Activated gamma-delta T cell treated with Interleukin-2 at 50 U/mL for 16 hours (primary cell): ENCODE data around the gene ESPN.
"Not testable (repeated sequence)": the region's sequence is repeated elsewhere in the genome, so short reads cannot be mapped to it uniquely, and the experiment has no call there.

Experiments
- DNase-seq: peaks from one replicate; pipeline ENCODE4 v3.0.0-alpha.2; 2020

ESPN gene

GRCh38 chr1:6450005-6450450 lies 25.5 kb downstream of the ESPN start:
- no peak for DNase-seq

DNA sequence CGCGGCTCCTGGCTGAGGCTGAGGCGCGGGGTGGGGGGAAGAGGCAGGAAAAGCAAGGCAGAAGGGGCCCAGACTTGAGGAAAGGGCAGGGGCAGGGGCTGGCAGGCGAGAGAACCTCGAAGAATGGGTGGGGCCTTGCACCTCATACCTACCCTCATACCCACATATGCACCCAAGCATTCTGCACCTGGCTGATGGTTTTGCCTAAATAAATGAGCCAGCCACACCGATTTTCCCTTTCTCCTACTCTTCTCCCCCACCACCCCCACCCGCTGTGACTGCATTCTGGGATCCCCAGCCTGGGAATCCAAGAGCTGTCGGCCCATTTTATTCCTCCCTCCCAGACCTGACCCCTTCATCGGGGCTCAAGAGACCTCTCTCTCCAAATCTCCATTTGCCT lies 25.9 kb downstream of the ESPN start:
- DNase-seq: not testable (repeated sequence)

DNA sequence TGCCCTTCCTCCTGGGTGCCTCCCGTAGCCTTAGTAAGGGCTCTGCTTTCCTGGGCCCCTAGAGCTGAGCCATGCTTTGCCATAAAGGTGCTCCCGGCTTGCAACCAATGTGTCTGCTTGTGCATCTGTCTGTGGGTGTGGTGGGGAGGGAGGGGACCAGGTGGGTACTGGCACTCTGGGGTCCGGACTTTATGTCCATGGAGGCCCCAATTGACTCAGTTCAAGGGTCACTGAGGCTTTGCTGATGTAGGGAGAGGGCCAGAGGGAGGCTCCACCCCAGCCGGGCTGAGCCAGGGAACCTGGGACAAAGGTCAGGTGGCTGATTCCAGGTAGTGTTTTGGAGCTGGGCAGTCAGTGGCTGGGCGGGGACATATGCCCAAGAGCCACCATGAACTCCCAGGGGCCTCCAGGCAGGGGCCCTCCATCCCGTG lies 26.4 kb downstream of the ESPN start:
- no peak for DNase-seq

GRCh38 chr1:6453895-6454855 lies 29.6 kb downstream of the ESPN start:
- DNase-seq: not testable (repeated sequence)

- no peak for DNase-seq
These were observed 30.5 kb downstream of the ESPN start for GRCh38 chr1:6454856-6455751.

DNA sequence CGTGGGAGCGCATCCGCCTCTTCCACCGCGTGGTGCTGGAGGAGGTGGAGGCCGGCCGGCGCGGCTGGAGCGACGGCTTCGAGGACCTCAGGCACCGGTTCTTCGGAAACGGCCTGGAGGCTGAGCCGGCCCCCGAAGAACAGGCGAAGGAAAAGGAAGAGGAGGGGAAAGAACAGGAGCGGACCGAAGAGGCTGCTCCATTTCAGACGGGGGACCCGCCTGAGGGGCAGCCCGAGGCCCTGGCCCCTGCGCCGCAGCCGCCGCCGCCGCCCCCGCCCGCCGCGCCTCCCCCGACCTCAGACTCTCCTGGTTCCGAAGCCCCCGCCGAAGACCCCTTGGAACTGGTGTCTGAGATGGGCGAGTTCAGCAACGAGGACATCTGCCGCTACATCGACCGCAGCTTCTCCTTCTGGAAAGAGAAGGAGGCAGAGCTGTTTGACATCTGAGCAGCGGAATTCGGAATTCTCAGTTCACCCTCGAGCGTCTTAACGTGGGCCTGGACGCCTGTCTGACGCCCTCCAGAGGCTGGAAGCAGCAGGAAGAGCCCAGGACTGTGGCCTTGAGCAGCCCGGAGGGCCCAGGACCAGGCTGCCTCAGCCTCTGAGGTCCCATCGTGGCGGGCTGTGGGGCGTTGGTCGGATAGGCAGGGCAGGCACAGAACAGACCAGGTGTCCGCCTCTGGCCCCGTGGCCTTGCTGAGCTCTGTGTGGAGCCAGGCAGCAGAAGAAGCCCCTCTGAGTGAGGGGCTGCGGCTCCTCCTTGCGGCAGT lies 31.4 kb downstream of the ESPN start:
- not testable (repeated sequence) for DNase-seq

GRCh38 chr1:6456800-6457466 lies 32.4 kb downstream of the ESPN start:
- DNase-seq: no peak

- DNase-seq: peak; percentile 57
These were observed 35.3 kb downstream of the ESPN start for GRCh38 chr1:6459850-6460265.

DNA sequence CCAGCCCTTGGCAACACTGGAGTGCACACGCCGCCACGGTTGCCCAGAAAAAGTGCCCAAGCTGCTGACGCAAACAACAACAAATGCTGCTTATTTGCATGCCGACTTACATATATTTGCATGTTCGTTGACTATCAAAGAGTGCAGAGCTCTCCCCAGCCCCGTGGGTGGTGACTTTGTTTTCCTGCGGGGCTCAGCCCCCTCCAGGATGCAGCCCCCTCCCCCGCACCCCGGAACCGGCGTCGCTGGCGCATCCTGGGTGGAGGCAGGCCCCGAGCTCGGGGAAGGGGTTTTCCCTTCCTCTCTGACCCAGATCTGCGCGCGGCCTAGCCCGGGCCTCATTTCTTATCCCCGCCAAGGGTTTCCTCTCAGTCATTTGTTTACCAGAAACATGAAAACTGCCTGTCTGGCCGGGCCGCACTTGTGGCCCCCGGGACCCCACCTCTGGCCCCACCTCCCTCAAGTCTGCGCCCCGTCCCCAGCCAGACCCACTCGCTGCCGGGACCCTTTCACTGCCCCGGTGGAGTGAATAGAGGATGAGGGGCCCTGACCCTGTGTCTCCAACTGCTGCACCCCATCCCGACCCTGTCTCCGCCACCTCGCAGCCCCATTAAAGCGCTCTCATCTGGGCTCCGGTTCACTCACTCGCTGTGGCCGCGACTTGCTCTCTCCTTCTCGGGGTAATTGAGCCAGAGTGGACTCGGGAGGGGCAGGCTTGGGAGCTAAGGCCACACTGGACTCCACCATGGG lies 35.9 kb downstream of the ESPN start:
- DNase-seq: peak; percentile 90

GRCh38 chr1:6461051-6461530 lies 36.5 kb downstream of the ESPN start:
- DNase-seq: no peak

GRCh38 chr1:6461538-6462411 lies 37.2 kb downstream of the ESPN start:
- DNase-seq: no peak

GRCh38 chr1:6462412-6463119 lies 38.0 kb downstream of the ESPN start:
- DNase-seq: no peak

DNA sequence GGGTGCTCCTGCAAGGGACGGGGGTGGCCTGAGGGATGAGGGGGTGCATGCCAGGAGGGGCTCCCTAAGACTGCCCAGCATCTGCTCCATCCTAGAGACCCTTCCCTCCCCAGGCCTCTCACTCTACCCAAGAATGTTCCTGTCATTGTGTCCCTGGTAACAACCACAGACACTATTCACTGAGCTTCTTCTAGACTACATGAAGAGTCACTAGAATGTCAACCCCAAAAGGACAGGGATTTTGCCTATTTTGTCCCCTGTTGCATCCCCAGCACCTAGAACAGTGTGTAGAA lies 38.5 kb downstream of the ESPN start:
- no peak for DNase-seq

- no peak for DNase-seq
These were observed 39.9 kb downstream of the ESPN start for GRCh38 chr1:6464514-6464836.

GRCh38 chr1:6464915-6465314 lies 40.3 kb downstream of the ESPN start:
- DNase-seq: no peak

- DNase-seq: peak; percentile 41
These were observed 41.0 kb downstream of the ESPN start for GRCh38 chr1:6465461-6466005.

GRCh38 chr1:6466023-6466422 lies 41.4 kb downstream of the ESPN start, which contains the start of gene TNFRSF25:
TNFRSF25 (minus strand) TSS chr1:6466173; CDS start chr1:6466107, 66 bp downstream.
- peak; percentile 45 for DNase-seq

GRCh38 chr1:6466751-6467150 lies 42.2 kb downstream of the ESPN start:
- no peak for DNase-seq

DNA sequence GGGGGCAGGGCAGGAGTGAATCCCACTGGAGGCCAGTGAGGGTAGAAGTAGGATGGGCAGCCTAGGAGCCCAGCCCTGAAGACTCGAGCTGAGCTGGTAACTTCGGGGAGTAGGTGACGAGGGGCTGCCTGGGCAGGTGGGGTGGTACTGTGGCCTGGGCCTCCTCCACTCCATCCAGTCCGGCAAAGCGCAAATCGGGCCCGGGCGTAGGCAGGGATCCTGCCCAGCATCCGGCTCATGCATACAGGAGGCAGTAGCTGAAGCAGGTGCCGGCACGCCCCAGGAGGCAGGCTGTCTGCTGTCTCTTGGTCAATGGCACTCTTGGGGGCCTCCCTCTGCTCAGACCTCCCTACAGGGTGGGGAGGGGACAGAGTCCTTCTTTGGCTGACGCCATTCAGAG lies 42.6 kb downstream of the ESPN start:
- no peak for DNase-seq
